HG02763 (cell line): ENCODE measurements around the gene TEX47.

Experiments
- ATAC-seq: cut with Tn5 transposase; IDR thresholded peaks from one replicate; pipeline ENCODE4 v1.9.1; 2021; ENCODE audit warnings: mild to moderate bottlenecking, moderate library complexity; ENCODE audit not compliant: unreplicated experiment

The TEX47 gene

DNA sequence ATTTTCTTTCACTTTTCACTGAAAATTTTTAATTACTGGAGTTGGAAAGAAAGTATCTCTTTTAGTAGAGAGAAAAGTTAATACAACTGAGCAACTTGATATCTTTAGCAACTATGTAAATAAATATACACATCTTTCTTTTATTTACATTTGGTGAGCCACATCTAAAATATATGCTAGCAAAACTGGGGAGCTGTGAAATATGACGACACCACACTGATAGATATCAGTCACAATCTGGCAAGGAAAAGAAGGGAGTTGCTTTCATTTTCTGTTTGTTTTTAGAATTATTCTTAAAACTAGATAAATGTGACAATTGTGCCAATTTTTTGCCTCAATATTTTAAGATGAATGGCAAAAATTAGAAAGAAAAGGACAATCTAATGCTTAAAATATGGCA lies 38.7 kb downstream of the TEX47 start:
- no peak for ATAC-seq

DNA sequence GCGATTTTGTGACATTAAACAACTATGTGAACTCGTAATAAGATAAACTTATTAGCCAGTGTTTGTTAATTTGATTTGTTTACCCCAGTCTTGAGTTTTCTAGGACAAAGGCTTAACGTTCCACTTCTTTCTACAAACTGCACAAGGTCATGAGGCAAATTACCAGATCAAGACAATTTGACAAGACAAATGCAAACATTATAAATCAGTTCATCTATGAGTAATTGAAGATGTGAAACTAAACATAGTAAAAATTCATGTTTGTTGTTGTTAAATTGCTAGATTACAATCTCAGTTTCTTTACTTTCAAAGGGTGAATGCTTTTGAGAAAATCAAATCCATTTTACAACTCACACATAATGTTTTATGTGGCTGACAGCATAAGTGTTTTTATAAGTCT lies 49.4 kb downstream of the TEX47 start:
- no peak for ATAC-seq
